ENCODE measurements around the gene ACSS3.

The ACSS3 gene

GRCh38 chr12:81123611-81124010 is 45.7 kb downstream of the ACSS3 start:
- TF ChIP-seq REST (IDR thresholded peaks at IDR 0.05; ENCODE audit: insufficient read depth in 1 of 2, low read depth in 2 of 2, low read length in 2 of 2) = no peak
- no peak for TF ChIP-seq POLR2AphosphoS5 (IDR thresholded peaks at IDR 0.05; ENCODE audit: low read depth, low read length)
- TF ChIP-seq TAF1 (IDR thresholded peaks at IDR 0.05; ENCODE audit: borderline replicate concordance, insufficient read depth, low read length) = no peak
- no peak for TF ChIP-seq FOXP2 (optimal IDR thresholded peaks at IDR 0.05; ENCODE audit: borderline replicate concordance, extremely low read depth, extremely low read length, insufficient read depth)
- TF ChIP-seq SIN3A (IDR thresholded peaks at IDR 0.05; ENCODE audit: borderline replicate concordance, insufficient read depth, low read length) = no peak

- TF ChIP-seq REST (IDR thresholded peaks at IDR 0.05; ENCODE audit: insufficient read depth in 1 of 2, low read depth in 2 of 2, low read length in 2 of 2) (no peak), TAF1 (IDR thresholded peaks at IDR 0.05; ENCODE audit: borderline replicate concordance, insufficient read depth, low read length) (no peak)
These were observed 47.8 kb downstream of the ACSS3 start for GRCh38 chr12:81125691-81126090.

- no peak for TF ChIP-seq TAF1 (IDR thresholded peaks at IDR 0.05; ENCODE audit: borderline replicate concordance, insufficient read depth, low read length)
- TF ChIP-seq FOXP2 (optimal IDR thresholded peaks at IDR 0.05; ENCODE audit: borderline replicate concordance, extremely low read depth, extremely low read length, insufficient read depth) = no peak
- TF ChIP-seq REST (IDR thresholded peaks at IDR 0.05; ENCODE audit: insufficient read depth in 1 of 2, low read depth in 2 of 2, low read length in 2 of 2) = no peak
- no peak for TF ChIP-seq POLR2AphosphoS5 (IDR thresholded peaks at IDR 0.05; ENCODE audit: low read depth, low read length)
- no peak for TF ChIP-seq SIN3A (IDR thresholded peaks at IDR 0.05; ENCODE audit: borderline replicate concordance, insufficient read depth, low read length)
These were observed 51.2 kb downstream of the ACSS3 start for GRCh38 chr12:81128930-81129554.

- no peak for TF ChIP-seq REST (IDR thresholded peaks at IDR 0.05; ENCODE audit: insufficient read depth in 1 of 2, low read depth in 2 of 2, low read length in 2 of 2)
- no peak for TF ChIP-seq FOXP2 (optimal IDR thresholded peaks at IDR 0.05; ENCODE audit: borderline replicate concordance, extremely low read depth, extremely low read length, insufficient read depth)
- no peak for TF ChIP-seq TAF1 (IDR thresholded peaks at IDR 0.05; ENCODE audit: borderline replicate concordance, insufficient read depth, low read length)
- TF ChIP-seq SIN3A (IDR thresholded peaks at IDR 0.05; ENCODE audit: borderline replicate concordance, insufficient read depth, low read length) = no peak
- TF ChIP-seq POLR2AphosphoS5 (IDR thresholded peaks at IDR 0.05; ENCODE audit: low read depth, low read length) = no peak
These were observed 58.6 kb downstream of the ACSS3 start for GRCh38 chr12:81136519-81136918.

- TF ChIP-seq REST (IDR thresholded peaks at IDR 0.05; ENCODE audit: insufficient read depth in 1 of 2, low read depth in 2 of 2, low read length in 2 of 2) (no peak), POLR2AphosphoS5 (IDR thresholded peaks at IDR 0.05; ENCODE audit: low read depth, low read length) (no peak), SIN3A (IDR thresholded peaks at IDR 0.05; ENCODE audit: borderline replicate concordance, insufficient read depth, low read length) (no peak), FOXP2 (optimal IDR thresholded peaks at IDR 0.05; ENCODE audit: borderline replicate concordance, extremely low read depth, extremely low read length, insufficient read depth) (no peak), TAF1 (IDR thresholded peaks at IDR 0.05; ENCODE audit: borderline replicate concordance, insufficient read depth, low read length) (no peak)
These were observed 59.9 kb downstream of the ACSS3 start for GRCh38 chr12:81137801-81138200.

All from PFSK-1 (cell line).